GM19328 (cell line): ENCODE data around the gene ANKRD44.
"Not testable (repeated sequence)": the region's sequence is repeated elsewhere in the genome, so short reads cannot be mapped to it uniquely, and the experiment has no call there.

Source experiments
- ATAC-seq: cut with Tn5 transposase; IDR thresholded peaks from one replicate; pipeline ENCODE4 v1.9.1; 2021; ENCODE audit warnings: mild to moderate bottlenecking, moderate library complexity; ENCODE audit not compliant: unreplicated experiment

ANKRD44 gene

GRCh38 chr2:197057959-197058358, 252.6 kb downstream of the ANKRD44 start:
- no peak for ATAC-seq

- ATAC-seq = no peak
Observed at GRCh38 chr2:197055045-197055444, 255.5 kb downstream of the ANKRD44 start.

GRCh38 chr2:197054437-197054836, 256.1 kb downstream of the ANKRD44 start:
- ATAC-seq = no peak

GRCh38 chr2:197052356-197052755, 258.2 kb downstream of the ANKRD44 start:
- no peak for ATAC-seq

GRCh38 chr2:197045115-197045514, 265.5 kb downstream of the ANKRD44 start:
- ATAC-seq = no peak

DNA sequence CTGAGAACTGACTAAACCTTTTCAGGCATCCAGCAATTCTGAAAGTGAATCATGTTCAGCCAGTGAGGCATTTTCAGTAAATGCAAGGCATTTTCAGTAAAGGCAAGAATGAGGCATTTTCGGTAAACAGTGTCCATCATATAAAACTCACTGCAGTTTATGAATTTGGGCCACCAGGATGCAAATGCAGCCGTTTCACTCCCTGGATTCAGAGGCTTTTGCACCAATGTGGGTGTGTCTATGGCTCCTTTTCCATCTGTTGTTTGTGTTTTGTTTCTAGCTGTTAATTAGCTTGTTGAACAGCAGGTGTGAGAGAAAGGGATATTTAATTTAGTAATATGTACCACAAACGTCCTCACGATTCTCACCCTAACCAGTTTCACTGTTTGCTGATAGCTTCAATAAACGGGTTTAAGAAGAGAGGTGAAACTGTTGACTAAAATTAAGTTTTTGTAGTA, 267.8 kb downstream of the ANKRD44 start:
- no peak for ATAC-seq

DNA sequence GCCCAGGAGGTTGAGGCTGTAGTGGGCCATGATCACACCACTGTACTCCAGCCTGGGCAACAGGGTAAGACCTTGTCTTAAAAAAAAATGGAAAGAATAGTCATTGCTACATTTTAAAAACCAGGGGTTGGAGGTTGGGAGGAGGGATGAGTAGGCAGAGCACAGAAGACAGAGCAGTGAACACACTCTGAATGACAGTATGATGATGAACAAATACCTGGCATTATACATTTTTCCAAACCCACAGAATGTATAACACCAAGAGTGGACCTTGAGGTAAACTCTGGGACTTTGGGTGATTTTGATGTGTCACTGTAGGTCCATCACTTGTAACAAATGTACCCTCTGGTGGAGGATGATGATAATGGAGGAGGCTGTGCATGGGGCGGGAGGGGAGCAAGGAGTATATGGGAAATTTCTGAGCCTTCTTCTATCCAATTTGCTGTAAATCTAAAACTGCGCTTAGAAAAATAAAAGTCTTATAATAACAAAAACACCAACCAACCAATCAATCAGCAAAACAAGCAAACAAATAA, 272.6 kb downstream of the ANKRD44 start:
- ATAC-seq = no peak

DNA sequence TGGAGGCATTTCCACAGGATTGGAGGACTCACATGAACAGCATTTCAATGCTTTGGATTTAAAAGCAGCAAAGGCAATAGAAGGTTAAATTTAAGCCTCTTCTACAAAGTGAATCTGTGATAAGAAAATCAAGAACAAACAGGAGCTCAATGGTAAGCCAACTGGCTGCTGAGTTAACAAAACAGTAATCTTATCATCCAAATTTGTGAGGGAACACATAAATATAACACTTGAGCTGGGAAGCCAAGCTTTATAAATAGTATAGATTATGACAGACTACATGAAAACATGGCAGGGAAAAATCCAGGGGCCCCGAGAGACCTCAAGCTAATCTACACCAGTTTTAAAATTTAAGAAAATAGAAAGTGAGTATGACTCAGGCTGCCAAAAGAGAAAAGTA, 275.6 kb downstream of the ANKRD44 start:
- ATAC-seq = no peak

GRCh38 chr2:197034292-197034691, 276.3 kb downstream of the ANKRD44 start:
- no peak for ATAC-seq

DNA sequence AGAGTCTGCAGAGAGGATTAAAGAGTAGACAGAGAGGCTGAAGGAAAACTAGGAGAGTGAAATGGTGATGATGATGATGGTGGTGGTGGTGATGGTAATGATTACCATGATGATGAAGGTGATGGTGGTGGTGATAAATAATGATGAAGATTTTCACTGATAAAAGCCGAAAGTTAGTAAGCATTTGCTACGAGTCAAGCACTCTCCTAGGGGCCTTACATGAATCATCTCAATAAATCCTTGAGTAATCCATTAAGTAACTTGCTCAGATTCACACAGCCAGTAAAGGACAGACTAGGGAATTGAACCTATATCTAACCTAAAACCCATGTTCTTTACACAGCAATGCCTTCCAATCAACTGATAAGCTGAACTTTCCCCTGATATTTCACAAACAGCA, 277.4 kb downstream of the ANKRD44 start:
- ATAC-seq = no peak

DNA sequence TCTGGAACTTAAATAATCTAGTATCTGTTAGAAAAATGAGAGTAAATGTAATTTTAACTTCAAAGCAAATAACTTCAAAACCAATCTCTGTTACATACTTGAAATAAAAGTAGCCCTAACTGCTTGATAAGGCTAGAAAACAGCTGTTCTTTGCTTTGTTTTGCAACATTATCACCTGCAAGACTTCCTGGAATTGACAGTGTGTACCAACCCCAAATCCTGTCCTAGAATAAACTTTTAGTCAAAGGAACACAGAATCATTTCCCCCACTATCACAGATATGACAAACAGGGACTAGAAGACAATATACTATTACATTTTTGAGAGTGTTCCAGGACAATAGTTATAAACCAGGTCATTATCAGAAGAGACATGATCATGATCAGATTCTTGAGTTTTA, 278.8 kb downstream of the ANKRD44 start:
- no peak for ATAC-seq

- no peak for ATAC-seq
Observed at GRCh38 chr2:197030090-197030489, 280.5 kb downstream of the ANKRD44 start.

DNA sequence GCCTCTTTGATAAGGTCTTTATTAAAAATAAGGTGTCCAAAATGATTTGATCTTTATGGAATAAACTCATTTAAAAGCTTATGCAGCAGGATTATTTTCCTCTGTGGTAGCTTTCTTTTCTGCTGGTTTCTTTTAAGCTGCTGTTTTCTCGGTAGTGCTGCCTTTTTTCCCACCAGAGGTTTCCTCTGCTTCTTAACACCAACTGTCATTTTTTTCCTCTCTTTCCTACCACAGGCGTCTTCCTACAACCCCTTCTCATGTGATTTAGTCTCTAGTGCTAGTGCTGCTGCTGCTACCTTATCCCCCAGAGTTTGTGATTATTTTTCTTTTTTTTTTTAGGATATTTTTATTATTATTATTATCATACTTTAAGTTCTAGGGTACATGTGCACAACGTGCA, 281.9 kb downstream of the ANKRD44 start:
- ATAC-seq = no peak

GRCh38 chr2:197028230-197028629, 282.4 kb downstream of the ANKRD44 start:
- no peak for ATAC-seq

DNA sequence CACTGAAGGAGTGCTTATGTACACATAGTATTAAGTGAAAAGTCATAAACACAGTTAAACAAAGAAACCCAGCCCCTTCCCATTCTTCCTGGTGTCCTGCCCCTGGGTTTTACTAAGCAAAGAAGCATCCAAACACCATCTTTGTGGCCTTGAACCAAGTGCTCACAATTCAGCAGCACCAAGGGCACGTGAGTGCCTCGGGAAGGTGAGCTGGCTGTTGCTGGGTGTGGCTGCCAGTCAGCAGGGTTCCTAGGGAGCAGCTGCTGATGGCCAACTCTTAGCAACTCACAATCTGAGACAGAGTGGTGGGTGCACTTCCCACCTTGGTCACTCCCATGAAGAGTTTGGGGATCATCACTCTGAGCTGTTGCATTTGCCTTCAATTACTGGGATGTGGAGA, 286.4 kb downstream of the ANKRD44 start:
- ATAC-seq = no peak

DNA sequence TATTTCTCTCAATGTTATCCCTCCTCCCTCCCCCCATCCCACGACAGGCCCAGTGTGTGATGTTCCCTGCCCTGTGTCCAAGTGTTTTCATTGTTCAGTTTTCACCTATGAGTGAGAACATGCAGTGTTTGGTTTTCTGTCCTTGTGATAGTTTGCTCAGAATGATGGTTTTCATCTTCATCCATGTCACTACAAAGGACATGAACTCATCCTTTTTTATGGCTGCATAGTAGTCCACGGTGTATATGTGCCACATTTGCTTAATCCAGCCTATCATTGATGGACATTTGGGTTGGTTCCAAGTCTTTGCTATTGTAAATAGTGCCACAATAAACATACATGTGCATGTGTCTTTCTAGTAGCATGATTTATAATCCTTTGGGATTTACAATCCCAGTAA, 289.7 kb downstream of the ANKRD44 start:
- not testable (repeated sequence) for ATAC-seq

- no peak for ATAC-seq
Observed at GRCh38 chr2:197013098-197013497, 297.5 kb downstream of the ANKRD44 start.

DNA sequence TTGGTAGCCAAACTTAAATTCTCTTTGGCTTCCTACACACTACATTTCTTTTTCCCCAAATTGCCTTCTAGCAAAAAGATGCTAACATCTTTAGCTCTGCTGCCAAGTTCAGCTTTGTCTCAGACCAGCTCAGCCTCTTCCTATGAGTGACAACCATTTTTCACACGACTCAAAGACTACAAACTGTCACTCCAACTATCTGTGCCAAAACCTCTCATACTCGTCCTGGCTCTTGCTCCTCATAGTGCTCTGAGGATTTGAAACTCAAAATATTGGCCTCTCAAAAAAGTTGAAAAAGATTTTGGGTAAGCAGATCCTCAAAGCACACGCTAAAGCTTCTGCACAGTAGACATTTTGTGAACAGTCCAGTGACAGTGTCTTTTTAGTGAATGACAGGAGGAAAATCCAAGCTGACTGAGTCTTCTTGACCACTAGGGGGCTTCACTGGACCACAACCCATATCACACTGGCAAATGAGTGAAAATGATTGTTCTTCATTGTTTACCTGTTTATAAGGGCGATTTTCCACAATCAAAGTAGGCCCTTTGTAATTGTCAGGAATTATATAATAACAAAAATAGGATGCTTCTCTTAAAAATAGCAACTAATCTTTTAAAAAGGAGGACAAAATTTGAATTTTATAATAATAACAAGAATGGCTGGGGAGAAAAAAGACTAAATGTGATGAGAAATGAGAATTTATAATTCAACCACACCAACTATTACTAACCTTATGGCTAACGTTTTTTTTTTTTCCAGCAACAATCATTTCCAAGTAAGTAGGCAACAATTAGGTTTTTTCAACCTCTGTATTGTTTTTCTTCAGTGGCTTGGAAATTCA, 298.6 kb downstream of the ANKRD44 start:
- ATAC-seq = no peak

GRCh38 chr2:197011021-197011417, 299.6 kb downstream of the ANKRD44 start:
- no peak for ATAC-seq

DNA sequence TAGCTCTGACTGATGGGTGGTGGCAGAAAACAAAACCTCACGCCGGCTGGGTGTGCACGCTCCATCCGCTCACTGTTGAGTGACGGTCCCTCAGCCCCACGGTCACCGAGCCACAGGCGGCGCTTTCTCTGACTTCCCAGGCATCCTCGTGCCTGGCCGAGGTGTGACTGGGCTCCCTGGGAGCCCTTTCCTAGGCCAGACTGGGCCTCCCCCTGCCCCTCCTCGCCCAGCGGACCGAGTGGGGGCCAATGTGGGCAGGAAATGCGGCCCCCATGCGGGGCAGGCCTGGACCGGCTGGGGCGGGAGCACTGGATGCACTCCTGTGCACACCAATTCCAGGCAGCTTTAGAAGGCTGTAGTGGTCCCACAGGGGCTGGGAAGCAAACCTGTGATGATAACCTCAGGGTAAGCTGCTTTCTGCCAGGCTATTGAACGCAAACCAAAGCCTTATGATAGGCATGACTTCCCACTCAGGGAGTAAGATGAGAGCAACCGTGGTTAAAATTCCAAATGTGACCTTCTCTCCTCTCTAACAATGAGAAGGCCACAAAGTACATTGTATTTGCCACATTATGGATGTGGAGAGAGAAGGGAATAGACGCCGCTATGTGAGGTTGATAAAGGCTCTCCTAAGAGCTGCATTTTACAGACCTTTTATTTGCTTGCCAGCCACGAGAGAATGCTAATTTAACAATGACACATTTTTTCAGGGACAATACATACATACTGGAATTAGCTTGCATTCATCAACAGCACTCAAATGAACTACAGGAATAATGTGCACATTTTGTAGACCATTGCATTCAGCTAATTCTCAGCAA, 300.2 kb downstream of the ANKRD44 start:
- ATAC-seq = no peak

DNA sequence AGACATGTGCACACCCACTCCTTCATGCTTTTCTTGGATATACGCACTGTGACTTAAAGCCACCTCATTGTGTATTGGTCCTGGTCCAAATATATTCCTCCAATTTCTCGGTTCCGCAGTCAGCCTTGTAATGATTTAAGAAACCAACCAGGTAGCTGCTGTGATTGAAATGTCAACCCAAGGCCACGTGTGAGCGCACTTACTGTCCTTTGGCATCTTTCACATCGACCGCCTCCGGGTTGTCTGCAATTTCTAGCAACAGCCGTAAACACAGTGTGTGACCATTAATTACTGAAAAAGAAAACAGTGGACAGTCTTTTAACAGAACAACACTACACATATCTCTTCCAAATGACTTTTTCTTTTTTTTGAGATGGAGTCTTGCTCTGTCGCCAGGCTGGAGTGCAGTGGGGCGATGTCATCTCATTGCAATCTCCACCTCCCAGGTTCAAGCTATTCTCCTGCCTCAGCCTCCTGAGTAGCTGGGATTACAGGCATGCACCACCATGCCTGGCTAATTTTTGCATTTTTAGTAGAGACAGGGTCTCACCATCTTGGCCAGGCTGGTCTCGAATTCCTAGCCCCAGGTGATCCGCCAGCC, 301.7 kb downstream of the ANKRD44 start:
- not testable (repeated sequence) for ATAC-seq
